NCI-H2227 (cell line): ENCODE measurements around the gene ZBTB24.

Source experiments
- DNase-seq: peaks from one replicate; lab custom pipeline; 2025; ENCODE audit not compliant: unreplicated experiment; lab: John Stamatoyannopoulos, UW

The ZBTB24 gene

DNA sequence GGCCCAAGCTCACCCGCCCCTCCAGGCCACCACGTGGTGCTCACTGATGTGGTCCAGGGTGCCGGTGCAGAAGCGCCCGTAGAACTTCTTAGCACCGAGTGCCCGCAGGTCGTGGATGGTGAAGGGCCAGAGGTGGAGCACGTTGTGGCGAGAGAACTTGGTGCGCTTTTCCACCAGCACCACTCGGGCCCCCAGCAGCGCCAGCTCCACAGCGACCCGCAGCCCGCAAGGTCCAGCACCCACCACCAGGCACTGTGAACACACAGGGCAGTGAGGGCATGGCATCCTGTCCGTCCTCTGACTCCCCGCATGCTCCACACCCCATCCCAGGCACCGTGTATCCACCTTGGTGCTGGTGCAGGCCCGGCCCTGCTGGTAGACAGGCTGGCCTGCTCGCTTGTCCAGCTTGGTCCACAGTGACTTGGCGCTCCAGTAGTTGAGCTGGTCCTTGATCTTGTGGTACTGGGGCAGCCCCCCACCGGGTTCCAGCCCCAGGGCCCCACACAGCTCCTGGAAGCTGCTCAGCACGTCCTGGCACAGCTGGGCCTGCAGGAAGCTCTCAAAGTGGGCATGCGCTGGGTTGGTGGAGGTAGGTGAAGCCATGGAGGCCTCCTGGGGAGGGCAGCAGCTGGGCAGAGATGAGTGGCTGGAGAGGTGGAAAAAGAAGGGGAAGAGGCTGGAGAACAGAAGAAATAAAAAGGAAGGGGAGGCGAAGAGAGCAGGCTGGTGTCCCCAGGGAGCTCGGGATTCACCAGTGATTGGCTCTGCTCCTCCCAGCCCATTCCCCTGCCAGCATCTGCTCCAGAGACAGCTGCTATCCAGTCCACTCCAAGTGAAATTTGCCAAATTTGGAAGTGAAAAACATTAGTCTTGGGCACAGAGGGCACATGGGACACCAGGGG lies 29.2 kb downstream of the ZBTB24 start:
- DNase-seq, result no peak

DNA sequence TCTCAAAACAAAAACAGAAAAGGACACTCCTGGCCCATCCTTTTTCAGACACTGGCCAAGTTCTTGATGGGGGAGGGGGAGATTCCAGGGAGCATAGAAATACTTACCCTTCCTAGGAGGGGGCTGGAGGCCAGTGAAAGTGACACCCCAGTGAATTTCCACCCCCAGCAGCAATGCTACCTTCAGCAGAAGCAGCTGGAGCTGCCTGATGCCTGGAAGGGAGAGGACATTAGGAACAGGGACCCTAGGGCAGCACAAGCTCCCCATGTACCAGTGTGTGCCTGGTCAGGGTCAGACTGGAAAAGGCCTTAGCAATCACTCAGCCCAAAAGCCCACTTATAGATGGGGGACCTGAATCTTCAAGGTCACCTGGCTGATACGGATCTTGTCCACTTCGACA lies 29.9 kb downstream of the ZBTB24 start:
- DNase-seq, result no peak

DNA sequence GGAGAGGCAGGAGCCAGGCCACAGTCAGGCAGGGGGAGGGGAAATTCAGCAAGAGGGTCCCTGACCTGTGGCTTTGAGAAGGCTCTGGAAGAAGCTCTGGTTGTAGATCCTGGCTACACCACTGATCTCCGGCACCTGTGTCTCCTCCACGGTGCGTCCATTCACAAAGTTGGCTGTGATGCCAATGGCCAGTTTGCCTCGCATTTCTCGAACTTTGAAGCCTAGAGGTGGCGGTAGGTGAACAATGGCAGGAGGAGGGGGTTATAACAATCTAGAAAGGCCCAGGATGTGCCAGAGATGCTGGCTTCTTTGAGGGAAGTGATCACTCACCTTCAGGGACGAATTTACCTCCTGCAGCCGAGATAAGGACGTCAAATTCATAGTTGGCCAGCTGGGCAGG lies 30.8 kb downstream of the ZBTB24 start:
- DNase-seq, result no peak

DNA sequence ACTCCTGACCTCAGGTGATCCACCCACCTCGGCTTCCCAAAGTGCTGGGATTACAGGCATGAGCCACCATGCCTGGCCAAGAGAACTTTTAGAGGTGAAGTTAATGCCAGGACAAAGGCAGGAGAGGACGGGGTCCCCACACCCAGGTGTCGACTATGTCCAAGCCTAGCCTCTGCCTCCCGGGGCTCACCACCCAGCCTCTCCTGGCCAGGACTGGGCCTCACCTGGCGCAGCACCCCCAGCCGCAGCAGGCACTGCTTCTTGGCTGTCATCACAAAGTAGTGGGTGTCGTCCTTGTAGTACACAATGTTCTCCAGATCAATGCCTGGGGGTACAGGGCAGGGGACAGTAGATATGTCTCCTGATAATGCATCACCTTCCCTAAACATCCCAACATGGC lies 31.6 kb downstream of the ZBTB24 start:
- no peak for DNase-seq

DNA sequence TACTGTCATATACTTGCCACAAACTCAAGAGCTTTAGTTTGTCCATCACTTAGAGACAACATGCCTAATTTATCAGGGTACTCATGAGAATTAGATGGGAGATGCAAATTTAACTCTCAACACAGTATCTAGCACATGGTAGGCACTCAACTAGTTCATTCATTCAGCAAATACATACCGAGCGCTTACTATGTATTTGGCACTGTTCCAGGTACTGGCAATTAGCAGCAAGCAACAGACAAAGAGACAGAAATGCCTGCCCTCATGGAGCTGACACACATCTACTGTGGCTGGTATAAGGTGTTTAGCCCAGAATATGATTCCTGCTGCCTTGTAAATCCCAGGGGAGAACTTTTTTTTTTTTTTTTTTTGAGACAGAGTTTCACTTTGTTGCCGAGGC lies 32.2 kb downstream of the ZBTB24 start:
- no peak for DNase-seq

DNA sequence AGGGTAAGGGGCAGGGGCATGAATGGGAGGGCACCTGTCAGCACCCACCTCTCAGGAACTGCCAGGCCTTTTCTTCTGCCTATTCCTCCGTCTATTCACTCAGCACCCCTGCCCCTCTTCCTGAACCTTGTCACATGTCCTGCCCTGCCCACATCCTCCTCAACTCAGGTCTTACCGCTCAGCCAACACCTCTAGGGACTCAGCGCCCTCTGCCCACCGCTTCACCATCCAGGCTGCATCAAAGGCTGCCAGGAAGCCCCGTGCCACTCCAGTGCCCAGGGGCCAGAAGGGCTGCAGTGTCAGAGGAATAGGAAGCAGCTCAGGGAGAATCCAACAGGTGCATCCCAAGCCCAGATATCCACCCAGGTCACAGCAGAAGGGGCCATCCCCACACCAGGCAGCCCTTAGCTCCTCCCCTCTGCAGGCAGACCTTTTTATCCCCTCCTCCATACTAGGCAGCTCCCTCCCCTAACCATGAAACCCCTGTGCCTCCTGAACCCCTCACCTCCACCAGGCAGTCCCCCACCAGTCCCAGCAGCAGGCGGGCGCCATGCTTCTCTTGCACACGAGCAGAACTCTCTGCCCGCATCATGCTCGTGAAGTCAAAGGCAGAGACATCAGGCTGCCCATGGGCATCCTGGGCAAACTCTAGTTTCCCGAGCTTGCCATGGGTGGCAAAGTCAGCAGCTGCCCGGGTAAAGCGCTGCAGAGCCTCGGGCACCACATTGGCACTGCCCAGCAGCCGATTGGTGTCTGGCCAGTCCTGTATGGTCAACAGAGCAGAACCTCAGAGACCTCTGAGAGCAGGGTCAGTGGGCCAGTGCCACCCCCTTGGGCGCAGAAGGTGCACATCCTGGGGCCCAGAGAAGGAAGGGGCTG lies 33.0 kb downstream of the ZBTB24 start:
- no peak for DNase-seq

DNA sequence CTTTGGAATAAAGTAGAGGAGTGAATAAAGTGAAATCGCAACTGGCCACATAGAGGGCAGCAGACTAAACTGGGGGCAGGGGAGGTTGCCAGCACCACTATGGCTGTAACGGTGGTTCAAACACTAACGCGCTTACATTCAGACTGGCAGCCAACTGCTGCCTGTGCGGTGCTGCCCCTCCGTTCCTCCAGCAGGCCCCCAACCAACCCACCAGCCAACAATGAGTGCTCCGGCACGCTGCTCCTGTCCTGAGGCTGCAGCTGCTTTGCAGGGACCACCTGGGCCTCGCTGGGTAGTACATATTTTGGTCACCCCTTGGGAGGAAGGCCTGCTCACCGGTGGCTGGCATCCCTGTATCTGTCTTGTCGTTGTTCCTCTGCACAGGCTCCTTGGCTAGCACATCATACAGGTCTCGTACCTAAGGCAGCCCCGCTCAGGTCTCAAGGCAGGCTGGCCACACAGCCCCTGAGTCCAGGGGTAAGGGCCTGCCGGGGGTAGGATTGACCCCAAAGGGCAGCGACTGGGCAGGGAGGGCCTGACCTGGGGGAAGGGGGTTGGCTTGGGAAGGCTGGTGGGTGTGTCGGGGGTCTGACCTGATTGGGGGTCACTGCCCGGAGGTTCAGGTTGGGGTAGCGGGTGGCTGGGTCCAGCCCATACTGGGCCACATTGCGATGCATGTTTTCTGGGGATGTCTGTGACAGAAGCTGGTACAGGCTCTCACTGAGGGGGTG lies 33.8 kb downstream of the ZBTB24 start:
- no peak for DNase-seq

DNA sequence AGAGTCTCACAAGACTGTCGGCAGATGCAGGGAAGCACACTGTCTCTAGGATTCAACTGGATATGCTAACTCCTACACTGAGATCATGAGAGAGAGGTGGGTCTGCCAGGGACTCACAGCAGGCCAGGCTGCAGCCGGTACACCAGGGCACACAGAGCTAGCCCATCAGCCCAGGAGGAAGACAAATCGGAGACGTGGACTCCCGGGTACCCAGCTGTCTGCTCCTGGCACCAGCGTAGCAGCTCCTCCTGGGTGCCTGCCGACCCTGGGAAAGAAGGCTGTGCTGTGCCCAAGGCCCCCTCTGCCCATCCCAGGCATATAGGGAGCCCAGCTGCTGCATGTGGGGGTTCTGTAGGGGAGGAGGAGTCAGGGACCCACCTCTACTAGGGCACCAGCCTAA lies 34.4 kb downstream of the ZBTB24 start:
- no peak for DNase-seq

DNA sequence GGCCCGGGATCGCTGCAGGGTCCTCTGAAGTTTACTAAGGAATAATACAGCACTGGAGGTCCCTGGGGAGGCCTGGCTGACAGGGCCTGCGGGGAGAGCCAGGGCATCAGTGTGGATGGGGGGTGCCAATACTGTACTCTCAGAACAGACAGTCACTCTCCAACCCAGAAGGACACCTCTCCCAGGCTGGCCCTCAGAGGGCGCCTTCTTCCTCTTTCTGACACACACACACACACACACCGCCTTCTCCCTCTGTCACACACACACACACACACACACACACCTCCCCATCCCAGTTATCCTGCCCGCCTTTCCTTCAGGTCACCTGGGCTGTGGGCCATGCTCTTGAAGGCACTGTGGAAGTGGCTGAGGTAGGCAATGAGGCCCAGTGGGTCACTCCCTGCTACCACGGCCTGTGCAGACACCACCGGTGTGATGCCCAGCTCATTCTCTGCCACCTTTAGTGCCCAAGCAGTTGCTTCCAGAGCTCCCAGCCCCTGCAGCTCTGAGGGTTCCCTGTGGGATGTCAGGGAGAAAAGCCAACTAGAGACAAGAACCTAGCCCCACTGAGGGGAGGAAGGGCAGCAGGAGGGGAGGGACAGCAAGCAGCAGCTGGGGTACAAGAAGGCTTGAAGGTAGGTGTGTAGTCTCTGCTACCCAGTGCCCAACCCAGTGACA lies 35.0 kb downstream of the ZBTB24 start:
- no peak for DNase-seq

DNA sequence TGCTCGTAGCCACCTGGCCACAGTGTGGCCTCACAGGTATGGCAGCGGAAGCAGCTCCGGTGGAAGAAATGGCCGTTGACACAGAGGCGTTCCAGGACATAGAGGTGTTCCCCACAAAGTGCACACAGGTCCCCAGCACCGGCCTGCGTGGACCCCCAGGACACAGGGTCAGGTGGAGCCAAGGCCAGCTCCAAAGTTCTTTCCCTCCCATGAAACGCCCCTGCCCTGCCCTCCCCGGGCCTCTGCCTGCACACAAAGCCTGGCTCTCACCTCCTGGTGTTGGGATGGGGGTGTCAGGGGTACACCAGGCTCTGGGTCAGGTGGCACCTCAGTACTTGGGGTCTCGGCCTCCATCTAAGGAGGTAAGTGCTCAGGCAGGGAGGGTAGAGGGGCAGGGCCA lies 35.9 kb downstream of the ZBTB24 start:
- DNase-seq, result no peak

DNA sequence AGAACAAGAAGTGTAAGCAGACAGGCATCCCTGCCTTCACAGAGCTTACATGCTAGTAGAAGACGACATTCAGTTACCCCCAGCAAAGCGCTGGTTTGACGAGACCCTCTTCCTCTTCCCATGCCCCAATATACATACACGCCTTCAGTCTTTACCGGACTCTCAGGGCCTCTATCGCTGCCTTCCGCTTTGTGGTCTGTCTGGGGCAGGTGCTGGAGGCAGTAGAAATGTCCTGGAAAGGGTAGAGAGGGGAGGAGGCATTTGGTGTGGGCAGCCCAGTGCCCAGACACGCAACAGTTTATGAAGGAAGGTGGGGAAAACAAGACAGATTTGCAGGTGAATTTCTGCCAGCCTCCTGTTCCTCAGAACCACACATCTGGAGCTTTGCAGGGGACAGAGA lies 36.5 kb downstream of the ZBTB24 start:
- DNase-seq, result no peak

DNA sequence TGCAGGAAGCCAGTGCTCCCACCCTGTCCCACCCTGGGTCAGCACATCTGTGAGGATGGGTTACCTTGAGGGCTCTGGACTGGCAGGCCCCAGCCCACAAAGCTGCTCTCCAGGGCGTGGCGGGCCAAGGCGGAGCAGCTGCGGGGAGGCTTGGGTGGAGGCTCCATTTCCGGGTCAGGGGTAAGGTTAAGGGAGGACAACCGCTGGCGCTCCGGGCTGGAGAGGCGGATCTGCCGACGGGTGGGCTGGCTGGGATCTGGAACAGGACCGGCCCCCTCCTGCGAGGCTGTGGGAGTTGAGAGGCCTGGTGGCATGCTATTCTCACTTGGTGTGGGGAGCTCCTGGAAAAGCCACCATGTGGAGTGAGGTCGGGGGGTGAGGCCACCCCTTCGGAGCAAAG lies 36.9 kb downstream of the ZBTB24 start:
- no peak for DNase-seq

DNA sequence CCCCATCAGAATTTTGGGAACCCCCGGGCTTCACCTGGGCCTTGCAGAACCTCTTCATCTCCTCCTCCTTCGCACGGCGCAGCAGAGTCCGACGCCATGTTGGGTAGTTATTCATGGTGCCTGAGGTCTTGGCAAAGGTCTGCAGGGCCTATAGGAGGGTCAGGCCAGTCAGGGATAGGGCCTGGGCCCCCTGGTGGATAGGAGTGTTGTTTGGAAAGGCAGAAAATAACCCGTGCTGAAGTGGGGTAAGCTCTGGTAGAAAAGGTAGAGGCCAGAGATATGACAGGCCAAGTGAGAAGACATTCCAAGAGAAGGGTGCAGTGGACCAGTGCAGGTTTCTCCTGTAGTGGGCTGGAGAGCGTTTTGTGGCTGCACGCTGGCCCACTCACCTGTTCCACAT lies 37.6 kb downstream of the ZBTB24 start:
- DNase-seq, result no peak

DNA sequence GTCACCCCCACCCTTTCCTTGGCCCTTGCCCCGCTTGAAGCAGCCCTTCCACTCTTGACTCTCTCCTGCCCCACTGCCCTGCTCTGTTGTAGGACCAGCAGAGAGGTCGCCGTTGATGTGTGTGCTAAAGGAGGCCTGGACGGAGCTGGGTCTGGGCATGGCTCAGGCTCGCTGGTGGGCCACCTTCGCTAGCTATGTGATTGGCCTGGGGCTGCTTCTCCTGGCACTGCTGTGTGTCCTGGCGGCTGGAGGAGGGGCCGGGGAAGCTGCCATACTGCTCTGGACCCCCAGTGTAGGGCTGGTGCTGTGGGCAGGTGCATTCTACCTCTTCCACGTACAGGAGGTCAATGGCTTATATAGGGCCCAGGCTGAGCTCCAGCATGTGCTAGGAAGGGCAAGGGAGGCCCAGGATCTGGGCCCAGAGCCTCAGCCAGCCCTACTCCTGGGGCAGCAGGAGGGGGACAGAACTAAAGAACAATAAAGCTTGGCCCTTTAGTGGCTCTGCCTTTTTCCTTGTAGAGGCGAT lies 39.5 kb downstream of the ZBTB24 start:
- DNase-seq, result no peak

DNA sequence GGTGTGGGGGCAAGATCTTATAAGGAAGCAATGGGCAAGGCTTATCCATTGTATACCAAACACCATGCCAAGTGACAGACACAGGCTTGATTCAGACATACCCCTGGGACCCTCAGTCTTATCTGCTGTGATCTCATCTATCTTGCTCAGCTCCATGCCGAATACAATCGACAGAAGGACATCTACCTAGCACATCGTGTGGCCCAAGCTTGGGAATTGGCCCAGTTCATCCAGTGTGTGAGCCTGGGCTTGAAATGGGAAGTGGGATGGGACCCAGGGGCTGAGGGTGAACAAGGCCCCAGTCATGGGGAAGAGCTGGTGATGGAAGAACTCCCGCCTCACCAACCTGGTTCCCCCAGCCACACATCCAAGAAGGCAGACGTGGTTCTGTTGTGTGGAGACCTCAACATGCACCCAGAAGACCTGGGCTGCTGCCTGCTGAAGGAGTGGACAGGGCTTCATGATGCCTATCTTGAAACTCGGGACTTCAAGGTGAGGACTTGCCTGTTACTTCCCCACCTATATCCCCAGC lies 40.6 kb downstream of the ZBTB24 start:
- no peak for DNase-seq

DNA sequence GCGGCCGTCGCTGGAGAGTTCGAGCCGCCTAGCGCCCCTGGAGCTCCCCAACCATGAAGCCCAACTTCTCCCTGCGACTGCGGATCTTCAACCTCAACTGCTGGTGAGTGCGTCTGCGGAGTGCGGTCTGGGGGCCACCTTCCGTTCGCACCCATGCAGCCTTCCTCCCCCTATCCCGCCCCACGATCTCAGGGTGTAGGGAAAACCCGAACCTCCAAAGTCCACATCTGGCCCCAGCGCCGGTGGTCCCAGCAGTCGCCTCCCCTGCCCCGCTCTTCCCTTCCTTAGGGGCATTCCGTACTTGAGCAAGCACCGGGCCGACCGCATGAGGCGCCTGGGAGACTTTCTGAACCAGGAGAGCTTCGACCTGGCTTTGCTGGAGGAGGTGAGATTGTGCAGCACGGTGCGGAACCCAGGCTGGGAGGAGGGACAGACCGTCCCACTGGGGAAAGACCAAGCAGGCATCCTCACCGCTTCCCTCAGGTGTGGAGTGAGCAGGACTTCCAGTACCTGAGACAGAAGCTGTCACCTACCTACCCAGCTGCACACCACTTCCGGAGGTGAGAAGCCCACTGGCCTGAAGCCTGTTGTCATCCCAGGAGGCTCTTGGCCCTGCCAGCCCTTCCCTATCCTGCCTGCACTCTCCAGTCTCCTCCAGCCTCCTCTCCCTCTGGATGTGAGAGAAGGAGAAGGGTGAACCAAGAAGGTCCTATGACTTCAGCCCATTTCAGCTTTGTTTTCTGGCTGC lies 41.8 kb downstream of the ZBTB24 start:
- DNase-seq, result peak; percentile 50

DNA sequence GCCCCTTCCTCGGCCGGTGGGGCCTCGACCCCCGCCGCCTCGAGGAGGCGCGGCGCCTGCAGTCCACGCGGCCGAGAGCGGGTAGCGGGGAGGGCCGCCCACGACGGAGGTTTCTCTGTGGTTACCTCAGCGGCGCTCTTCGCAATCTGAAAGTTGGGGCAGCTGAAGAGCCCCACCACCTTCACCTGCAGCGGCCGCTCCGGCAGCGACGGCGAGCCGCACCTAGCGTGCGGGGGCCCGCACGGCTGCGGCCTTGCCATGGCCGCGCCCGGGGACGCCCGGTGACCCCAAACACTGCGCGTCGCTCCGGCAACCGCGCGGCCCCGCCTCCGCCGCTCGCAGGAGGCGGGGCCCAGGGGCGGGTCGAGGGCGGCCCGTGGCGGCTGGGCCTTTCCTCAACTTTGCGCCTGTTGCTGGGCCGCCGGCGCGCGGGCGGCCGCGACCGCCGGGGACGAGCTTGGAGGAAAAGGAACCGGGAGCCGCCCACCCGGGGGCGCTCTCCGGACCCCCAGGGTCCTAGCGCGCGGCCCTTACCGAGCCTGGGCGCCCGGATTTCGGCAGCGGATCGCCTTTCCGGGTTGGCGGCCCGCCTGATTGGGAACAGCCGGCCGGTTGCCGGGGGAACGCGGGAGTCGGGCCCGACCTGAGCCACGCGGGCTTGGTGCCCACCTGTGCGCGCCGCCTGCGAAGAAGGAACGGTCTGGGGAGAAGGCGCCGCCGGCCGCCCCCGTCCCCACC lies 42.5 kb downstream of the ZBTB24 start, which contains the start of the genes PPIL6 and SMPD2:
PPIL6 (minus strand) TSS at position 298 of the 738 bp plus-strand sequence; CDS start at position 260, 38 bp downstream.
SMPD2 (plus strand) TSS at position 394 of the 738 bp plus-strand sequence. CDS start 398 bp downstream, outside the sequence.
- peak; percentile 90 for DNase-seq

DNA sequence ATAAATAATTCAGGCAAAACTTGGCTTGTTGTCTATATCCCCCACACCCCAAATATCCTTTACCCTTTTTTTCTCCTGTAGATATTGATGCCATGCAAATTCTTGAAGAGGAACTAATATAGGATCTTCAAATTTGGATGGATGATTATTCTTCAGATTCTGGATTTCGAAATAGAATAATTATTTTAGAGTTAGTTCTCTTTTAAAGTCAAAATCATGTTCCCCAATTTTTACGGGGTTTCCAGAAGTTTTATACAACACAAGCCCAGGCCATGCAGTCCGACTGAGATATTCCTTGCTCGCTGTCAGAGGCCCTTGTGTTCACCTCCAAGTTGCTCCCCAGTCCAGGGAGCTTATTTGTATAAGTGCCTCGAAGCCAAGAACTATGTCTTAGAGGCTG lies 47.0 kb downstream of the ZBTB24 start:
- DNase-seq, result no peak

DNA sequence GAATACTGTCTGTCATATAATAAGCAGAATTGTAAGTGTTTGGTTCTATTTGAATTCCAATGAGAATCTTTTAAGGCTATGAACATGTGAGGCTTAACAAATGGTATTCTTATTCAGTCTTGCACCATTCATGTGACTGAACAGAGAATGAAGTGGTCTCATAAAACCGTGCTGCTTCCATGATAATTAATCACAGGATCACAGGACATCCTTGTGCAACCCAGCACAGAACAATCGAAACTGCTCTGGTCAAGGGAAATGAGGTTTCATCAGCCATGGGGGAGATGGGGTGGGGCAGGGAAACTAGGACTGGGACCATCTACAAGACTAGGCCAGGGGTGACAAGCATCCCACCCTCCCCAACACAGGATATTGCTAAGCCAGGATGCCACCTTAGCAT lies 48.6 kb downstream of the ZBTB24 start:
- DNase-seq, result no peak
